ENCODE data around the gene GALNT14.

DNA sequence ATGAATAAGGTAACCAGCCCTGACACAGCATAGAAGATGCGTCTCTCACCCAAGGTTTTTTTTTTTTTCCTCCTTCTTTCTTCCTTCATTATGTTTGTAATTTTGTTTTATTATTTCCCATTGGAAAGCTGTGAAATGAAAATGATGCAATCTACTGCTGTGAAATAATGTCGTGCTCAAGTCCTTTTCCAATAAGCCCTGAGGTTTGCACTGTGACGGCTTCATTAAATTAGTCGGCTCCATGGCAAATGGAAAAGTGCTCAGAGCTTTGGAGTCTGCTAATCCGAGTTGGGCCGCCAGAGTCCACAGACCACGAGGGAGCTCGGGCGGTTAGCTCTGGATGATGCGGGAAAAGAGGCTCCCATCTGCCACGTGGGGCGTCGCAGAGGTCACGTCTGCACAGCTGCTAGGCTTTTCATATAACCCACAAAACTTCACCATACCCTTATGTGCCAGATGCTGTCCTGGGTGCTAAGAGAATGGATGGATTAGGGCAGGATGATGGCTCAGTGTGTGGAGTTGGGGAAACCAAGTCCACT lies 238.7 kb downstream of the GALNT14 start:
- TF ChIP-seq, protein P1, sequence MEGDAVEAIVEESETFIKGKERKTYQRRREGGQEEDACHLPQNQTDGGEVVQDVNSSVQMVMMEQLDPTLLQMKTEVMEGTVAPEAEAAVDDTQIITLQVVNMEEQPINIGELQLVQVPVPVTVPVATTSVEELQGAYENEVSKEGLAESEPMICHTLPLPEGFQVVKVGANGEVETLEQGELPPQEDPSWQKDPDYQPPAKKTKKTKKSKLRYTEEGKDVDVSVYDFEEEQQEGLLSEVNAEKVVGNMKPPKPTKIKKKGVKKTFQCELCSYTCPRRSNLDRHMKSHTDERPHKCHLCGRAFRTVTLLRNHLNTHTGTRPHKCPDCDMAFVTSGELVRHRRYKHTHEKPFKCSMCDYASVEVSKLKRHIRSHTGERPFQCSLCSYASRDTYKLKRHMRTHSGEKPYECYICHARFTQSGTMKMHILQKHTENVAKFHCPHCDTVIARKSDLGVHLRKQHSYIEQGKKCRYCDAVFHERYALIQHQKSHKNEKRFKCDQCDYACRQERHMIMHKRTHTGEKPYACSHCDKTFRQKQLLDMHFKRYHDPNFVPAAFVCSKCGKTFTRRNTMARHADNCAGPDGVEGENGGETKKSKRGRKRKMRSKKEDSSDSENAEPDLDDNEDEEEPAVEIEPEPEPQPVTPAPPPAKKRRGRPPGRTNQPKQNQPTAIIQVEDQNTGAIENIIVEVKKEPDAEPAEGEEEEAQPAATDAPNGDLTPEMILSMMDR (conservative IDR thresholded peaks at IDR 0.05; ENCODE audit: low read length) = no peak
- TF ChIP-seq EZH2phosphoT487 (IDR thresholded peaks at IDR 0.05; ENCODE audit: borderline replicate concordance) = no peak
